Right forelimb (tissue), 1 donor: ENCODE results near the gene MMEL1.

Experiments
- DNase-seq: peaks from one replicate; pipeline ENCODE4 v3.0.0-alpha.2; 2018

Gene MMEL1

DNA sequence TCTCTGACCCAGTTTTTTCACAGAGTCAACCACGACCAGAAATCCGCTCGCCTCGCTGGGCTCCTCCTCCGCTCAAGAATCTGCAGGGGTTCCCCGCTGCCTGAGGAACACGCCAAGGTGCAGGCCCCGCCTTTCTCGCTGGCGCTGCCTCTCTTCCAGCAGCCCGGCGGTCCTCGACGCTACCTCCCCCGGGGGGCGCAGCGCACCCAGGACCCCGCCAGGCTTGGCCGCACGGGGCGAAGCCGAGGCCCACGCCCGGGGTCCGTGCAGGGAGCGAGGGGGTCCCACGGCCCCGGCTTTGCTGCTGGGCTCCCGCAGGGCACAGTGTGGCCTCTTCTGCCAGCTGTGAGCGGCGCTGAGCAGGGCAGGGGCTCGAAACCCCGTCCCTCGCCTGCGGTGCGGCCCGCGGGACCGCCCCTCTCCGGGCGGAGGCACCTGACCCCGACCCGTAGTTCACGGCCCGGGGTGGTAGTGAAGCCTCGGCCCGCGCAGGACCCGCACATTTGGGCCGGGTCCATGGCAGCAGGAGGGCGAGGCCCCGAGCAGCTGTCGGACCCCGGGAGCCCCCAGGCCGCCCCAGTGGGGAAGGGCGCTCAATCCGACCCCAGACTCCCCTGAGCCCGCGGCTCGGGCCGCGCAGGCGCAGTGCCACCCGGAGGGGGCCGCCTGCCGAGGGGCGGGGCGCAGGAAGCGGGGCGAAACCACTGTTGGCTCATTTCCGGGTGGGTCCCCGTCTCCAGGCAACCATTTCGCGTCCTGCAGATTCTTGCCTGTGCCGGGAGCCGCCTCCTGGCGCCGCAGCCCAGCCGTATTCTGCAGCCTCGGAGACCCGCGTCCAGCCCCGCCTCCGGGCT is 10.0 kb upstream of the MMEL1 start:
- peak; percentile 95 for DNase-seq

DNA sequence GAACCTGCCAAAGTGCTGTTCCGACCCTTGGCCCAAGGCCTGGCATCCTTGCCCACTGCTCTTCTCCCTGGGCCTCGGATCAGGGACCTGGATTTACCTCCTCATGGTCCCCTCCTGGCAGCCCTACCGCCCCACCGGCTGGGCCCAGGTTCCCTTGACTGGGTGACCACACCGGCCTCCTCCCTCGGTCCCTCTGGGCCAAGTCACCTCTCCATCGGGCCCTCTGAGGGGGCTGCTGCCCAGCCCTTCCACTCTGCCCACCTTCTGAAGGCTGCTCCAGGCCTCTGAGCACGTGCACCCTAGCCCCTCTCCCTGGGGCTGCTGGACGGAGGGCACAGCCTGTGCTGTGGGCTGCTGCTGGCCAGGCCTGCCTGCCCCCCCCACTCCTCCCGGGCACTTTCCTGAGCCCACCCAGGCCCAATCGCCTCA is 9.3 kb upstream of the MMEL1 start:
- no peak for DNase-seq

GRCh38 chr1:2641381-2642130 is 8.7 kb upstream of the MMEL1 start:
- no peak for DNase-seq

DNA sequence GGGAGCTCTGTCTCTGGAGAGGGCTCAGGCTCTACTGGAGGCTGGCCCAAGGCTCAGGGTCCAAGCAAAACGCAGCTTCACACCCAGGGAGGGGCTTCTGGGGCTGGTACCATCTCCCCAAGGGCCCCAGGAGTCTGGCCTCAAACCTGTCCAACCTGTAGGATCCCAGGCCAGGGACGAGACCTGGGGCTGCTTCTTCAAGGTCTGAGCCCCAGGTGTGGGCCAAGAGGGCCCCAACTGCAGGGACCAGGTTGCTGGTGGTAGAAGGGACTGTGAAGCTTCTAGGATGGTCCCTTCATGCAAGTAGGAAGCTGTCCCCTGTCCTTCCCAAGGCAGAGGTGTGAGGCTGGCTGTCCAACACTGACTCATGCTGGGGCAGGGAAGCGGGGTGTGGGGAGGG is 7.8 kb upstream of the MMEL1 start:
- no peak for DNase-seq

GRCh38 chr1:2639607-2640521 is 7.0 kb upstream of the MMEL1 start:
- no peak for DNase-seq

GRCh38 chr1:2639203-2639602 is 6.4 kb upstream of the MMEL1 start:
- no peak for DNase-seq

DNA sequence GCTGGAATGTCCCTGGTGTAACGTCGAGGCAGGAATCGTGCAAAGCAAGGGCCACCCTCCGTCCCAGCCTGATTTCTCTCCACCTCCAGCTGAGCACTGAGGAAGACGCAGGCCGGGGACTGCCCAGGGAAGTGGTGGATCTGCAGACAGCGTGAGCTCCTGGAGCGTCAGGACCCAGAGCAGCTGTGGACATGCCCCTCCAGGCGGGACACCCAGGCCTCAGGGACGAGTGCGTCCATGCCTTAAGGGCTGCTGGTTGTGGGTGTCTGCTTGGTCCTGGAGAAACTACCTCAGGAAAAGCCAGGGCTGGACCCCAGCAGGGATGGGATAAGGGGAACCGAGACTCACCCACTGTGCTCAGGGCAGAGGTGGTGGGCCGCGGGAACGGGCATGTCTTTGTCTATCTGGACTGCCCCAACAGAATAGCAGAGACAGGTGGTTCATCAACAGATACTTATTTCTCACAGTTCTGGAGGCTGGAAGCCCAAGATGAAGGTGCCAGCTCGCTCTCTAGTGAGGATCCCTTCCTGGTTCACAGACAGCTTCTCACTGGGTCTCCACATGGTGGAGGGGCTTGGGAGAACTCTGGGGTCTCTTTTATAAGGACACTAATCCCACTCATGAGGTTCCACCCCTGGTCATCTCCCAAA is 5.8 kb upstream of the MMEL1 start:
- no peak for DNase-seq

DNA sequence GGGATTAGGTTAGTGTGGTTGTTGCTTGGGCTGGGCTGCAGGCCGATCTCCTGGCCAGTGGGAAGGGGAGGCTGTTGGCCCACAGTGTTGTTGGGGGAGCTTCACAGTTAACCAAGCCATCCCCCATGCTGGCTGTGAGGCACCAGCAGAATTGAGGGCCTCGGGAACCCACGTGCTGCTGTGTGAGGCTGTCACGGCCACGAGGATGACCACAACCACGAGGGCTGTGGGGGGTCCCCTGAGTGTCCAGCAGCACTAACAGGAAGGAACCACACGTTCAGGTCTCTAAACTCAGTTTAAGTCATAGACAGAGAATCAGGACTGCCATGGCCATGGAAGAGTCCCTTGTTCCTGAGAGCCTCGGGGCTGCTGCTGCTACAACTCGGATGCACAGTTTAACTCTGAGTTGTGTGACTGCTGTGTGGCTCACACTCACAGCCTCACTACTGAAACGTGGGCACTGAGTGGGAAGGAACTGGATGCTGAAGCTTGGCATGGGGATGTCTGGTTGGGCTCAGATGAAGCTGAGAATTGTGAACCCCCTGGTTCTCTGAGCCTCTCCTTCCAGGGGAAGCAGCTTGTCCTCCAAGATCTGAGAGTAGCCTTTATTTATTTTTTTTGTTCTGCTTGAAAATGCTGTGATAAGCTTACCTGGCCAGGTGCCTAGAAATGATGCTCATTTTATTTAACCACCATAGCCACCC is 4.8 kb upstream of the MMEL1 start:
- no peak for DNase-seq

- DNase-seq = no peak
Measured at GRCh38 chr1:2636733-2637132, 3.9 kb upstream of the MMEL1 start.

GRCh38 chr1:2635361-2636010 is 2.7 kb upstream of the MMEL1 start:
- DNase-seq = no peak

- no peak for DNase-seq
Measured at GRCh38 chr1:2633936-2634491, 1.2 kb upstream of the MMEL1 start.

DNA sequence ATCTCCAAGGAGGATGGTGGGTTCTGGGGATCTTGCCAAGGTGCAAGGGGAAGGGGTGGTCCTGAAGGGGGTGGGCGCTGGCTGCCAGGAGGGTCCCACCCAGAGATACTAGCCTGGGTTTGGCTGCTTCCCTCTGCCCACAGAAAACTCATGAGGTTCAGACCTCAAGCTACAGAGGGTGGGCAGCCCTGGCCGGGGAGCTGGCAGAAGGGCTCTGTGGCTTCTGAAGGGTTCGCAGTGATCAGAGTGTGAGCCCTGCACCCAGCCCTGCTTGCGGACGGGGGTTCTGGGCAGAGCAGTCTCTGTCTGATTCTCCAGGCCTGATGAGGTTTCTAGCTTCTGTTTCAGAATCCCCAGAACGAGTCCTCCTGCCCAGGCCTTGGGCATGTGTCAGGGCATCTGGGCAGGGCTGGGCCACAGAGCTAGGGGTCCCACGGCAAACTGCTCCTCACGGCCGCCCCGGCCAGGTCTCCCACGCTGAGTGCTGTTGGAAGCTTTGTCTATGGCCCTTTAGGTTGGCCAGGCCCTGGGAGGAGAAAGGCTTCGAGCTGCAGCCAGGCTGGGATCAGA is 635 bp upstream of the MMEL1 start:
- no peak for DNase-seq

- no peak for DNase-seq
Measured at GRCh38 chr1:2632051-2632430, 775 bp downstream of the MMEL1 start.

- DNase-seq = no peak
Measured at GRCh38 chr1:2631136-2632050, 1.4 kb downstream of the MMEL1 start.

- no peak for DNase-seq
Measured at GRCh38 chr1:2630498-2631135, 2.2 kb downstream of the MMEL1 start.

GRCh38 chr1:2629627-2630497 is 3.0 kb downstream of the MMEL1 start:
- DNase-seq = no peak

DNA sequence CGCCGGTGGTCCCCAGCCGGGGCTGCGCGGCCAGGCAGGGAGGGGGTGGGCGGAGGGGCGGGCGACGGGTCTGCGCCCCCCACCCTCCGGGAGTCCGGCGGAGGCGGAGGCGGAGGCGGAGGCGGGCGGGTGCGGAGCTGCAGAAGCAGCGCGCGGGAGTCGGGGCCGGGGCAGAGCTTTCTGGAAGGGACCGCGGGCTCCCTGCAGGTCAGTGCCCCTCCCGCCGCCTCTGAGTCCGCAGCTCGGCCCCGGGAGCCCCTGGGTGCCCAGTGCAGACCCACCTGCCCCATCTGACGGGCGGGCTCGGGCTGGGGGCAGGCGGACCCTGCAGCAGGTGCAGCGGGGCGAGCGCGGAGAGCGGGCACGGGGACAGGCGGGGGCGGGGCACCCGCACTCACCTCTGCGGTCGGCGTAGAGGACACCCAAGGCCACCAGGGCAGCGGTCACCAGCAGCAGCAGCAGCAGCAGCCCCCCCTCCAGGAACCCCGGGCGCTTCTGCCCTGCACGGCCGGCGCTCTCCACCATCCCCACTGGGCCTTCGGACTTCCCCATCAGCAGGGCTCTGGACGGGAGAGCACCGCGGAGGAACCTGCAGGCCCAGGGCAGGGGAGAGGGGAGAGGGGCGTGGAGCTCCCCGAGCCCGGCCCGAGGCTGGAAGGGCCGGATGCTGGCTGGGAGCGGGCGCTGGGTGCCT is 3.7 kb downstream of the MMEL1 start:
- no peak for DNase-seq
